ACHN (cell line): ENCODE data around the gene SHTN1.

Source experiments
- DNase-seq: peaks from one replicate; pipeline ENCODE4 v3.0.0-alpha.2; 2015
- in situ Hi-C: cut with HindIII; loops from 2 replicates; pipeline ENCODE4 v1.10.0; 2017; ENCODE audit warnings: low sequenced_read_pairs, low pct_ligation_motif_present, low pct_unique_long_range_greater_than_20kb

Gene SHTN1

GRCh38 chr10:116944911-116945310 lies 60.1 kb downstream of the SHTN1 start:
- in situ Hi-C loops: no loop called here
- no peak for DNase-seq

- in situ Hi-C loops: no loop called here
- DNase-seq: no peak
These were observed 73.2 kb downstream of the SHTN1 start for GRCh38 chr10:116931806-116932205.

GRCh38 chr10:116926426-116926825 lies 78.6 kb downstream of the SHTN1 start:
- in situ Hi-C loops: no loop called here
- no peak for DNase-seq

GRCh38 chr10:116925056-116925455 lies 79.9 kb downstream of the SHTN1 start:
- no peak for DNase-seq
- in situ Hi-C loops: no loop called here

- no peak for DNase-seq
- in situ Hi-C loops: no loop called here
These were observed 85.3 kb downstream of the SHTN1 start for GRCh38 chr10:116919706-116920105.

DNA sequence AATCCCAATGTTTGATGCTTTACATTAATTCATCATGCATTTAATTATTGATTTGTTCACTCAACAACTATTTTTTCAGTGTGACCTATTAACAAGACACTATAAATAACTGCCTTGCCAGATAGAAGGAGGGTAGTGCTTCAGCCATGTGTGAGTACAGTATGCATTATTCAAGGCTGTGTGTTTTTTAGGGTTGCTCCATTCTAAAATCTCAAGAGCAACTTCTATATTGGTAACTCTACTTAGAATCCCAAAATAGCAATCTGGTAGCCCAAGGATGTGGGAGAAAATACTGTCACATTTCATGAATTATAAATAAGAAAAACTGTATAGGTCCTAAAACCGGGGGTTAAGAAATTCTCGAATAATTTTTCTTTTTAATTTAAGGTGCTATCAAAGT lies 85.8 kb downstream of the SHTN1 start:
- DNase-seq: no peak
- in situ Hi-C loops: no loop called here

DNA sequence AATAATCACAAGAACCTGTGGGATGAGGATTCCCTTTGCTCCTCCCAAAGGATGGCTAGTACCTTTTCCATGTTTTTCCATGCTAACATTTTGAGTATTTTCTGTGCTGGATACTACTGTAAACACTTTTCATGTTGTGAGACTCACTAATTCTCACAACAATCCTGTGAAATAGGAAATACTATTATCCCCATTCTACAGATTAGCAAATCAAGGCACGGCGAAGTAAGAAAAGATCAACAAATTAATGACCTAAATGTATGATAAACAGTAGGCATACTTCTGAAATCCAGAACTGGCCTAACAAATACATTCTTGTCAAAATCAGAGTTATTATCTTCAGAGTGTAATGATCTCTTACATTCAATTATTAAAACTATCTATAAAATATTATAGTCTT lies 86.4 kb downstream of the SHTN1 start:
- in situ Hi-C loops: no loop called here
- no peak for DNase-seq

- in situ Hi-C loops: no loop called here
- no peak for DNase-seq
These were observed 87.5 kb downstream of the SHTN1 start for GRCh38 chr10:116917481-116917880.

GRCh38 chr10:116915340-116915739 lies 89.6 kb downstream of the SHTN1 start:
- in situ Hi-C loops: no loop called here
- DNase-seq: no peak

- DNase-seq: no peak
- in situ Hi-C loops: no loop called here
These were observed 91.3 kb downstream of the SHTN1 start for GRCh38 chr10:116913695-116914094.

- in situ Hi-C loops: no loop called here
- DNase-seq: no peak
These were observed 92.8 kb downstream of the SHTN1 start for GRCh38 chr10:116912162-116912561.

GRCh38 chr10:116910910-116911309 lies 94.1 kb downstream of the SHTN1 start:
- in situ Hi-C loops: no loop called here
- DNase-seq: no peak

DNA sequence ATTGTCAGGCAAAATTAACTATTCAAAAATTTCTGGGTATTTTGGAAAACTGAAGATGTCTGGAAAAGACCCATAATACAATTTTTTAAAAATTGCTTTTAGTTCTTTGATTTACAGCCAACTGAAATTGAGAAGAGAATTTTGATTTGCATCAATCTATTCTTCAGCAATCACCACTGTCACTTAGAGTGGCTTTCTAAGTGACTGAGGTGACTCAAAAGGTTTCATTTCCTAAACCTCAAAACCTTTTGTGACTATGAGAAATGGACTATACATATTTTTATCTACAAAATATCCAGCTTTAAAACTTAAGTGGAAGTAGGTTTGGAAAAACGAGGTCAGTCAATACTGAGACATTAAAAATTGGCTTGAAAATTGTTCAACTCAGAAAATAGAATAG lies 95.7 kb downstream of the SHTN1 start:
- DNase-seq: no peak
- in situ Hi-C loops: no loop called here

GRCh38 chr10:116907245-116907987 lies 97.6 kb downstream of the SHTN1 start:
- DNase-seq: no peak
- in situ Hi-C loops: no loop called here

DNA sequence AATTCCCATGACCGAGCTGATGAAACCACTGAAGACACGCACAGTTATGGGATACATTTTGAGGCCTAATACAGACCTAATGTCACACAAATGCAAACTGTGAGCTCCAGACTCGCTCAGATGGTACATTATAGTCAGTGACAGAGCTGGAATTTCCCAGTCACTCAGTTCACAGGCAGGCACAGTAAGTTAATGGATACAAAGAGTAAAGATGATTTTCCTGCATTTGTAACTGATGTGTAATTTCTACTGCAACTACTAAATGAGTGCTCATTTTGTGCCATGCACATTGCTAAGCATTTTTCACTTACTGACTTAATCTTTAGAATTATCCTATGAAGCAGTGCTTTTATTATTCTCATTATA lies 99.2 kb downstream of the SHTN1 start:
- peak; percentile 10 for DNase-seq
- in situ Hi-C loops: no loop called here

- in situ Hi-C loops: no loop called here
- peak; percentile 44 for DNase-seq
These were observed 105.4 kb downstream of the SHTN1 start for GRCh38 chr10:116899626-116900025.

DNA sequence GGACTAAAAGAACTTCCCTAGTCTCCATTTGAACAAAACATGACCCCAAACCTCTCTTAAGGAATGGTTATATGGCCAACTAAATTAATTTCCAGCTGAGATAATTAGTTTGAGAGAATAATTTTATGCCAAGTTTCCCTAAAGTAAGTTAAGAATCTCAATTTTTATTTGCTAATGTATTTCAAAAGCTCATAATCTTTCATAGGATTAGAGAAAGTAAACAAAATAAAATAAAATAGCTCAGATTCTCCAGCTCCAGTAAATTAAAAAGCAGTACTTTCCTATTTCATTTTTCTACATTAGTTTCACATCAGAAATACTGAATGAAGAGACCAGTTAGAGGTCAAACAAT lies 111.3 kb downstream of the SHTN1 start:
- no peak for DNase-seq
- in situ Hi-C loops: no loop called here

DNA sequence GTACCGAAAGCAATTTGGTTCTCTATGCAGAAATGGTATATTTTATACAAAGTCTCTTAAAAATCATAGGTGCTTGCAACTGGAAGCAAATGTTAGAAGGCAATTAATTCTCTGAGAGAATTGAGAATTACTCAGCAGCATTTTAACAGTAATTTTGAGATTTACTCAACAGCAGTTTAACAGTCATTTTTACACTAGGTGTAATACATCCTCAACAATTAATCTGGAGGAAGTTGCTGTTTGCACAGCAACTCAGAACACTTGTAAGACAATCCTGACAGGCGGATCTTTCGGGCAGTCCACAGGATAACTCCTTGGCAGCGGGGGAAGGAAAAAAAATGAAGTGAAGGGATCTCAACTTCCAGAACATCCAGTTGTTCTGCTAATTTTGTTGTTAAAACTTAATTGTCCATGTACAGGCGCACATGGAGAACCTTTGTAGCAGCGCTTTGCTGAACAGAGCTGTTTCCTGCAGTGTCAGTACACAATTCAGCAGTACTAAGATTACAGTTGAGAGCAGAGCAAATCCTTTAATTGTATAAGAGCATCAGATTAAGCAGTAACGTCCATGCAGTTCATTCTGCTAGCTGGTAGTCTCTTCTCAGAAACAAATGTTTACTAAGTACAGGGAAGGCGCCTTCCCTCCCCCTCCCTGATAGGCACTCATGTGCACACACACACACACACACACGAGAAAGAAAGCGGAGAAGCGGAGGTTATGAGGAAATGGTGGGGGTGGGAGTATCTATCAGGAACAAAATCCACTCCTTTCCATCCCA lies 111.9 kb downstream of the SHTN1 start:
- in situ Hi-C loops: no loop called here
- DNase-seq: no peak

GRCh38 chr10:116891208-116891607 lies 113.8 kb downstream of the SHTN1 start:
- DNase-seq: no peak
- in situ Hi-C loops: no loop called here

DNA sequence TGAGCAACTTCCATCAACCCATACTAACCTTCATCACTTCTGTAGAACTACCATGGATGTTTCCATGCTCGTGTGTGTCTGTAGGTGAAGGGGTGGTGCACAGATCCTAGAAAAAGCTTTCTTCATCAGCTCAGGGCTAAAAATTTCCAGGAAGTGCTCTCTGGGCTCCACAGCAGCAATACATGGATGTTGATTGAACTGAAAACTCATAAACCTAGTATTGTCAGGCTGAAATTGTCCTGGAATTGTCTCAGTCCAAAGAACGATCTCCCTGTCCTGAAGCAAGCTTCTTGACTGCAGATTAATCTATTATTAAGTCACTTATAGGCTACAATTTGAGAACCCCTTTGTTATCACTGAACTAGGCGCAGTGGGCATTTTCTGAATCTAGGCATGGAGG lies 115.9 kb downstream of the SHTN1 start:
- in situ Hi-C loops: no loop called here
- DNase-seq: no peak
